Loucy (cell line): Measurements from ENCODE around the gene KRTAP10-2.

Experiments used
- EZH2phosphoT487 ChIP-seq: fragments of 200-600 bp; IDR thresholded peaks from 2 replicates; pipeline ENCODE4 v1.6.1; 2018; ENCODE audit warnings: antibody characterized with exemption, mild to moderate bottlenecking, moderate library complexity, borderline replicate concordance
- TF ChIP-seq, protein P1 (sequence below): fragments of 200-600 bp; sonication (generic); conservative IDR thresholded peaks from 2 replicates; pipeline ENCODE4 v1.5.1; 2014; ENCODE audit warnings: mild to moderate bottlenecking, antibody characterized with exemption, low read length

DNA sequence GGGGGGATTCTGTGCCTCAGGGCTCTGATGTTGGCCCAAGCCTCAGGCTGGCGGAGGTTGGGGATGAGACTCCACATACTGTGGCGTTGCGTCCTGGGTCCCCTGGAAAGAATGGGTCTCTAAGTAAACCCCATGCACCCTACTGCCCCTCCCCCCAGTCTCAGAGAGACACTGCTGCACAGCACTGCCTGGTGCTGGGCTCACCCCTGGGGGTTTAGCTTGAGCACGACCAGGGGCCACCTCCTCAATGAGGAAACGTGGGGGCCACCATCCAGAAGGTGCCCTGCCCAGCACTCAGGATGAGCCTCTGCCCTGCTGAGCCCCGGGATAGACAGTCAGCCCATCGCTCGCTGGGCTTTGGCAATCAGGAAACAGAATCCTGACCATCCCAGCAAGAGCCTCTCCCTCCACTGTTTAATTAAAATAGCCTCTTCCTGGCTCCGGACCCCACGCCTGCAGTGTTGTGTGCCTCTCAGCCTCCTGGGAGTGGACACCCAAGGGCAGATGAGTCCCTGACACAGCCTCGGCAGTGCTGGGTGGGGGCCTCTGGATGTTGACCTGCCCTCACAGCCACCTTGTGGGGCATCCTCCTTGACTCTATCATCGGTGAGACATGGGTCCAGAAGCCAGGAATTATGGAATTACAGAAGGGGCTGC lies 18.7 kb upstream of the KRTAP10-2 start:
- TF ChIP-seq, protein P1, sequence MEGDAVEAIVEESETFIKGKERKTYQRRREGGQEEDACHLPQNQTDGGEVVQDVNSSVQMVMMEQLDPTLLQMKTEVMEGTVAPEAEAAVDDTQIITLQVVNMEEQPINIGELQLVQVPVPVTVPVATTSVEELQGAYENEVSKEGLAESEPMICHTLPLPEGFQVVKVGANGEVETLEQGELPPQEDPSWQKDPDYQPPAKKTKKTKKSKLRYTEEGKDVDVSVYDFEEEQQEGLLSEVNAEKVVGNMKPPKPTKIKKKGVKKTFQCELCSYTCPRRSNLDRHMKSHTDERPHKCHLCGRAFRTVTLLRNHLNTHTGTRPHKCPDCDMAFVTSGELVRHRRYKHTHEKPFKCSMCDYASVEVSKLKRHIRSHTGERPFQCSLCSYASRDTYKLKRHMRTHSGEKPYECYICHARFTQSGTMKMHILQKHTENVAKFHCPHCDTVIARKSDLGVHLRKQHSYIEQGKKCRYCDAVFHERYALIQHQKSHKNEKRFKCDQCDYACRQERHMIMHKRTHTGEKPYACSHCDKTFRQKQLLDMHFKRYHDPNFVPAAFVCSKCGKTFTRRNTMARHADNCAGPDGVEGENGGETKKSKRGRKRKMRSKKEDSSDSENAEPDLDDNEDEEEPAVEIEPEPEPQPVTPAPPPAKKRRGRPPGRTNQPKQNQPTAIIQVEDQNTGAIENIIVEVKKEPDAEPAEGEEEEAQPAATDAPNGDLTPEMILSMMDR, result no peak
- TF ChIP-seq EZH2phosphoT487, result no peak
